ENCODE data around the gene MPL.

Gene MPL

DNA sequence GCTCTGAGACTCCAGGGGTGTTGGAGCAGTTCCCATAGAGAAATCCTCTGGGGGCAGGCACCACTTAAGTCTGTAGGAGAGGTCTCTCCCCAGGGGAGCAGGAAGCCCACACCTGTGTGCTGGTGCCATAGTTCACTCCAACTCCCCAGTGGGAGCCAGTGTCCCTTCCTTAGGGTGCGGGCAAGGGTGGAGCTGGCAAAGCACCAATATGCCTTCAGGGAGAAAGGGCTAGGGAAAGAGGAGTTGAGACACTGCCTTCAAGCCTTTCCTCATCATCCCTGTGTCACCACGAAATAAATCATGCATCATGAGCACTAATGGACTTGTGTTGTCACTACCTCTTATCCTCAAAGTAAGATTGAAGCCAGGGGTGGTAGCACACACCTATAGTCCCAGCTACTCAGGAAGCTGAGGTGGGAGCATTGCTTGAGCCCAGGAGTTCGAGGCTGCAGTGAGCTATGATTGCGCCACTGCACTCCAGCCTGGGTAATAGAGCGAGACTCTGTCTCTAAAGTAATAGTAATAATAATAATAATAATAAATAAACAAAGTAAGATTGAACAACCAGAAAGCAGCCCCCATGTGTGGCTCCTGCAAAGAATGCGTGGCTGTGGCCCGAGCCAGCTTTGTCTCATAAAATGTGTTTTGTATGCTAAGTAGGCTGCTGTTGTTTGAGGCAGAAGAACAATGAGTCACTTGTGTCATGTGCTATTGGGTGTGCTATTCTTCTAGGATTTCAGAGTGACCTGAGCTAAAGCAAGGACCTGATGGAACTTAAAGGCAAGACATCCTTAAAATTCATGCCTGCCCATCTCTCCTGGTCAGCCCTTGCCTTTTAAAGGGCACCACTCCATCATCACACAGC is 43.5 kb upstream of the MPL start:
- TF ChIP-seq CTCF (IDR thresholded peaks at IDR 0.05; ENCODE audit: insufficient read depth, low read depth, low read length, missing control alignments): no peak
- no peak overlapping the region for H3K4me3 ChIP-seq (ENCODE audit: low read depth, low read length)
- no peak for DNase-seq (ENCODE audit: low read depth)

- H3K4me3 ChIP-seq (ENCODE audit: low read depth, low read length): no peak overlapping the region
- no peak for DNase-seq (ENCODE audit: low read depth)
- TF ChIP-seq CTCF (IDR thresholded peaks at IDR 0.05; ENCODE audit: insufficient read depth, low read depth, low read length, missing control alignments): no peak
Measured at GRCh38 chr1:43294761-43295160, 42.9 kb upstream of the MPL start.

GRCh38 chr1:43296207-43296606 is 41.4 kb upstream of the MPL start:
- DNase-seq (ENCODE audit: low read depth): no peak
- TF ChIP-seq CTCF (IDR thresholded peaks at IDR 0.05; ENCODE audit: insufficient read depth, low read depth, low read length, missing control alignments): no peak
- H3K4me3 ChIP-seq (ENCODE audit: low read depth, low read length): no peak overlapping the region

DNA sequence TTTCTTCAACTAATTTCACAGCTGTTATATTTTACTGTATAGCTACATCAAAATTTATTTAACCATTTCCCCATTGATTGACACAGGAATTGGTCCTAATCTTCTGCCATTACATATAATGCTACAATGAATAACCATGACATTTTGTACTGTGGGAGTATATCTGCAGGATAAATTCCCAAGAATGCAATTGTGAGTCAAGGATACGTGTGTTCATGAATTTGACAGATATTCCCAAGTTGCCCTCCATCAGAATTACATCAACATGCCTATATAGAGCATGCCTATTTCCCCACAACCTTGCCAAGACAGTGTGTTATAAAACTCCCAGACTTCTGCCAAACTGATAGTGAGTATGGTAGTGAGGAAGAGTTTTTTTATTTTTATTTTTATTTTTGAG is 39.6 kb upstream of the MPL start:
- no peak for TF ChIP-seq CTCF (IDR thresholded peaks at IDR 0.05; ENCODE audit: insufficient read depth, low read depth, low read length, missing control alignments)
- H3K4me3 ChIP-seq (ENCODE audit: low read depth, low read length): no peak overlapping the region
- DNase-seq (ENCODE audit: low read depth): no peak

- H3K4me3 ChIP-seq (ENCODE audit: low read depth, low read length): no peak overlapping the region
- no peak for DNase-seq (ENCODE audit: low read depth)
- TF ChIP-seq CTCF (IDR thresholded peaks at IDR 0.05; ENCODE audit: insufficient read depth, low read depth, low read length, missing control alignments): no peak
Measured at GRCh38 chr1:43299101-43299500, 38.5 kb upstream of the MPL start.

DNA sequence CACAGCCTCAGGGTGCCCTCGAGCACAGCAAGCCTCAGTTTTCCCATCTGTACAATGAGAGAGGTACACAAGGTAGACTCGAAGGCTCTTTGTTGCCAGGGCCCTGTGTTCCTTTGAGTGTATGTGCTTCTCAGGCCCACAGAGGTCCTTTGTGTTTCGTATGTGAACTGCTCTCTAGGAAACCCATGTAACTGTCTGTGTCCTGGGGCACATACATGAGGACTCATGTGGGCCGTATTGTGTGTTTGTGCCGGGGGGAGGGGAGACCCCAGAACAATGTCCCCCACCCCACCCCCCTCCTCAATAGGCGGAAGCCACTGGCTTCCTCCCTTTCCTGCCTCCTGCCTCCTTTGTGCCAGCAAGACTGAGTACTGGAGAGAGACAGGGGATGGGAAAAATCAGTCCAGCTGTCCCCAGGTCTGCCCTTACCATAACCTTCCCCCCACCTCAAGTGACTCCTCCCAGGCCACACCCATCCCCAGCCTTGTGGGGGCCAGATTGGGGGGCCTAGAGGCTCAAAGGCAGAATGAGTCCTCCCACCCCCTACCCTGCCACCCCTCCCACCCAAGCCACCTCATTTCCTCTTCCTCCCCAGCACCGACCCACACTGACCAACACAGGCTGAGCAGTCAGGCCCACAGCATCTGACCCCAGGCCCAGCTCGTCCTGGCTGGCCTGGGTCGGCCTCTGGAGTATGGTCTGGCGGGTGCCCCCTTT is 37.1 kb upstream of the MPL start, which contains the start of gene TIE1:
TIE1 (plus strand) TSS at position 605 of the 717 bp plus-strand sequence; CDS start at position 695, 90 bp downstream.
- DNase-seq (ENCODE audit: low read depth): no peak
- TF ChIP-seq CTCF (IDR thresholded peaks at IDR 0.05; ENCODE audit: insufficient read depth, low read depth, low read length, missing control alignments): no peak
- no peak within 1 kb of the TSS for H3K4me3 ChIP-seq (ENCODE audit: low read depth, low read length)
